NCI-H1048 (cell line): ENCODE data around the gene SMPDL3A.
"Not testable (repeated sequence)": the region's sequence is repeated elsewhere in the genome, so short reads cannot be mapped to it uniquely, and the experiment has no call there.

Experiments used
- DNase-seq: peaks from one replicate; lab custom pipeline; 2025; lab: John Stamatoyannopoulos, UW

Gene SMPDL3A, protein sequence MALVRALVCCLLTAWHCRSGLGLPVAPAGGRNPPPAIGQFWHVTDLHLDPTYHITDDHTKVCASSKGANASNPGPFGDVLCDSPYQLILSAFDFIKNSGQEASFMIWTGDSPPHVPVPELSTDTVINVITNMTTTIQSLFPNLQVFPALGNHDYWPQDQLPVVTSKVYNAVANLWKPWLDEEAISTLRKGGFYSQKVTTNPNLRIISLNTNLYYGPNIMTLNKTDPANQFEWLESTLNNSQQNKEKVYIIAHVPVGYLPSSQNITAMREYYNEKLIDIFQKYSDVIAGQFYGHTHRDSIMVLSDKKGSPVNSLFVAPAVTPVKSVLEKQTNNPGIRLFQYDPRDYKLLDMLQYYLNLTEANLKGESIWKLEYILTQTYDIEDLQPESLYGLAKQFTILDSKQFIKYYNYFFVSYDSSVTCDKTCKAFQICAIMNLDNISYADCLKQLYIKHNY

DNA sequence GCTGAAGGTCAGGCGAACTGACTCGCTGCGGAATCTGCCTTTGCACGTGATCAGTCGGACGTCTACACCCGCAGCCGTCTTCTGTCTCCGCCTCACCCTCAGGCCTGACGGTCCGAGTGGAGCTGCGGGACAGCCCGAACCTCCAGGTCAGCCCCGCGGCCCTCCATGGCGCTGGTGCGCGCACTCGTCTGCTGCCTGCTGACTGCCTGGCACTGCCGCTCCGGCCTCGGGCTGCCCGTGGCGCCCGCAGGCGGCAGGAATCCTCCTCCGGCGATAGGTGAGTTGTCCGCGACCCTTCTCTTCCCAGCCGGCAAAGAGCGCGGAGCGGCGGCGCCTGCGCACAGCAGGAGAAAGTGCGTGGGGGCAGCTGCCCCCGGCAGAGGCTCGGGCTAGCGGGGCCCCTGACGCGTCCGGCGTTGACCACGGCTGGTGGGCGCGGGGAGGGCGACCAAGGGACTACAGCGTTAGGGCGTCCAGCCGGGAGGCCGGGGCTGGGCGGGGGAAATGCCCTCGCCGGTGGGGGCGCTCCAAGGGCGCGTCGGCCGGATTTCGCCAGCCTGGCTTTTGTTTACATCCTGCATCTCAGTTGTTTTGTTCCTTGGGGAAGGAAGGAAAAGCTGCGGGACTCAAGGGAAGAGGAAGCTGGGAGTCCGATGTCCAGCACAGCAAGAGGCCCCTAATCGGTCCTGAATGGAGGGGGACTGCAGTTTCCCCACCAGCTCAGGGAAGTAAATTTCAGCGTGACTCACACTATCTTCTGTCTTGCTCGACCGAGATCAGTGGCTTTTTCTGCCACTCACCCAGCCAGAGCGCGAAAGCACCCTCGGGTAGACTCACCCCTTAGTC lies at the start of gene SMPDL3A:
TSS of gene SMPDL3A (plus strand) at position 77 of the 846 bp plus-strand sequence. CDS start at position 166, 89 bp downstream.
- no peak for DNase-seq

DNA sequence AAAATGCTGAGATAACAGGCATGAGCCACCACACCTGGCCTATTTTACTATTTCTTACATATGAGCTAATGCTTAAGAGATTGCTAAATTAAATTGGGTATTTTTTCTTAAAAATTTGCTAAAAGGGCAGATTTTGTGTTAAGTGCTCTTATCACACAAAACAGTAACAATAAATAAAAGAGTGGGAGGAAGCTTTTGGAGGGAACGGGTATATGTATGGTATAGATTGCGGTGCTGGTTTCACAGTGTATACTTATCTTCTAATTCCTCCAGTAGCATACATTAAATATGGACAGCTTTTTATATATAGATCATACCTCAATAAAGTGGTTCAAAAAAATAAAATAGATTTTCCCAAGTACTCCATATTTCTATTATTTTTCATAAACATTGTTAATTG lies 49.0 kb upstream of the SMPDL3A start:
- no peak for DNase-seq

DNA sequence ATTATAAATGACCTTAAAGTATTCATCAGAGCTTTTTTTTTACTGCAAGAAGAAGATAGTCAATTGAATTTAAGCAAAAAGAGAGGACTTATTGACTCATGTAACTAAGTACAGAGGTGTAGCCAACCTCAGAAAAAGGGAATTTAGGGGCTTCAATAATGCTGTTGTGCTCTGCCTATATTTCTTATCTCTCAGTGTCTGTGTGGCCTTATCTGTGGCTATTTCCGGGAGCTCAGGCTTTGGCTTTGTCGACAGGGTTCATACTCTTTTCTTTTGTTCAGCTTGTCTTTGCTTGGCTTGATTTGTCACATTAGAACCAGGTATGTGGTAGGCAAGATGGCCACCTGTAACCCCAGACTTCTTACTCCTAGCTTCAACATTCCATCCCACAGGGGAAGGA lies 48.1 kb upstream of the SMPDL3A start:
- no peak for DNase-seq

DNA sequence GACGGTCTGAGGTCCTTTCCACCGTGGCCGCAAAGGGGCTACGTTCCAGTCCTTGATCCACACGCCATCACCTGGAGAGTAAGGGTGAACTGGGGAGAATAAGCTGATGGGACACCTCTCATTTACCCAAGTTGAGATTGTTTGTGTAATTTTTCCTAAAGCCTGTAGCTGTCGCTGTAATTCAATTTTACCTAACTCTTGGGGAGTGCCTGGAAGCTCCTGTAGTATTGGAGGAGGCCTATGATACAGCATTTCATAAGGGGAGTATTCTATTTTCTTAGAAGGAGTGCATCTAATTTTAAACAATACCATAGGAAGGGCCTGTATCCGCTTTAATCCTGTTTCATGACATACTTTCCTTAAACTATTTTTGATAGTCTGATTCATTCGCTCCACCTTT lies 44.8 kb upstream of the SMPDL3A start:
- DNase-seq: not testable (repeated sequence)

DNA sequence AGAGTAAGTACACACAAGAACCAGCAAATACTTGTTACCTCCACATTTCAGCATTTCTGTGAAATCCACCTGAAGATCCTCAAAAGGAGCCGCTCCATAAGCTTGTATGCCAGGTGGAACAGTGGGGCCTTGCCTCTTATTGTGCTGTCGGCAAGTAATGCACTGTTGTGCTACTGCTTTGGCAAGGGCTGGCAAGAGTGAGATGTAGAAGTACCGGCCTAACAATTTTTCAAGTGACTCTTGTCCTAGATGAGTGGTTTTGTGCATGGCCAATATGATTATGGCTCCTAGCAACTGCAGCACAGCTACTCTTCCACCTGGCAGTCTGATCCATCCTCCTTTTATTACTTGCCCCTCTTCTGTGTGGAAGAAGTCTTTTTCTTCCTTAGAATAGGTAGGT lies 44.2 kb upstream of the SMPDL3A start:
- not testable (repeated sequence) for DNase-seq

DNA sequence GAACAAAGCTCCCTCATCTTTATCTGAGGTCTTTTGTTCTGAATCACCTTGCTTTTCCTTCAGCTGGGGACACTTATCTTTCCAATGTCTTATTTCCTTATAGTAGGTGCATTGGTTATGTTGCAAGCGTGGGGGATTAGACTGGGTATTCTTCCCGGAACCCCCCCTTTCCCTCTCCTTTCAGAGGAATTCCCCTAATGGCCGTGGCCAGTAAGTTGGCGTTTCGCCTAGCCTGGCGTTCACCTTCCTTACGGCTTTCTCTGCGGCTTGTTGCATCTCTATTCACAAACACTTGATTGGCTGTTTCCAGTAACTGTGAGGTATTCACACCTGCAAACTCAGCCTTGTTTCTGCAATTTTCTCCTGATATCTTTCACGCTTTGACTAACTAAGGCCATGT lies 42.4 kb upstream of the SMPDL3A start:
- no peak for DNase-seq

DNA sequence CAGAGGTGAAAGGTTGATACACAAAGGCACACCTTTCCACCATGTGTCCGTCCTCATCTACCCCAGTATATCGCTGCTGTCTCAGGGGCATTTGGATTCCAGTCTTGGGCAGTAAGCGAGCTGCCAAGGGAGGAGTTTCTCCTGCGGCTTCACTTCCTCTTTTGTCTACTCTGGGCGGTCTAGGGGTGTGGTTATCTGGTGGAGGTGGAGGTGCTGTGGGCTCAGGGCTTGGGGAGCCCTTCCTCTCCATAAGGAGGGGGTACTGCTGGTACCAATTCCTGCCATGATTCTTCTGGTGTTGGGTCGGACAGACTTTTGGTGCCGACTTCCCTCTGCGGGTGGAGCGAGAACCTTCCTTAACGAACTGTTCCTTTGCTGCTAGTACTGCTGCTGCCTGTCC lies 41.5 kb upstream of the SMPDL3A start:
- DNase-seq: no peak

DNA sequence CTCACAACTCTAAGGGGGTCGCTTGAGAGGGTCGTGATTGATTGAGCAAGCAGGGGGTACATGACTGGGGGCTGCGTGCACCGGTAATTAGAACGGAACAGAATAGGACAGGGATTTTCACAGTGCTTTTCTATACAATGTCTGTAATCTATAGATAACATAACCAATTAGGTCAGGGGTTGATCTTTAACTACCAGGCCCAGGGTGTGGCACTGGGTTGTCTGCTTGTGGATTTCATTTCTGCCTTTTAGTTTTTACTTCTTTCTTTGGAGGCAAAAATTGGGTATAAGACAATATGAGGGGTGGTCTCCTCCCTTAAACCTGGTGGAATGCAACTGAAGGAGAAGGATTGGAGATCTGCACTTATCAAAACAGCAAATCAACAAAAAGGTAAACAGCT lies 40.1 kb upstream of the SMPDL3A start:
- not testable (repeated sequence) for DNase-seq

DNA sequence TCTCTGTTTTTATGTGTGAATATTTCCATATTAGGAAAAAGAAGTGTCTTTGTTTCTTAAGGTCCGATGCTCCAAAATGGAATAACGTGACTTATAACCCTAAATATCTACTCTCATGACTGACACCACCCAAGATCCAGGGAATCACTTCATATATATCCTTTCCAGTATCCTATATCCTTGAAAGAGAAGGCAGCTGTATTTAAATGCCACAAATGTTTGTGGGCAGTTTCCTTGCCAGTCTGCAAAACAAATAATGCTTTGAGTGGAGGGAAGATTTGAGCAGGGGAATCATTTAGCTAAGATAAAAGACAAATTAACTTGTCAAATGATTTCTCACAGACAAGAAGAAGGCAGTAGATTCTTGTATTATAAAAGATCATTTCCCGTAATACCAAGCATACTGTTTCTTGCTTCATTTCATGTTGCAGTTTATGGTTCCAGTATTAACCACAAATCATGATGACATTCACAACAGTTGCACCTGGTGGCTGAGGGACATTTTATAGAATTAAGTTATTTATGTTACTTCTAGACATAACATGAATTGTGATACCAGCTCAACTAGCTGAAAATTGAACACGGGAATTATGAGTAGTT lies 39.5 kb upstream of the SMPDL3A start:
- DNase-seq: no peak

DNA sequence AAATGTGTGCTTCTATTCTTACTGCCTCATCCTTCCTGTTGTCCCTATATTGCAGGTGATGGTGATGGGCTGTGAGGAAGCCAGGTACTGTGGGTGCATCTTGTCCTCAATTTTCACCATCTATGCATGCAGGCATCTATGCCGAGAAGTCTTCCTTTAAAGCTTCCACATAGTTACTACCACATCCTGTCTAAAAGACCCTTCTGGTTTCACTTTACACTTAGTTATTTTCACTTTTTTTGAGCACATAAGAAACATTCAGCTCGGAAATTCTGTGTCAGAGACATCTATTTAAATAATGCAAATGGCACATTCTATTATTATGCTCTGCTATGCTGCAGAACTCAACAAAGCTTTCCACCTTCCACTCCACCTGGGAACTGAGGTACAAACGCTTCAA lies 37.7 kb upstream of the SMPDL3A start:
- no peak for DNase-seq

DNA sequence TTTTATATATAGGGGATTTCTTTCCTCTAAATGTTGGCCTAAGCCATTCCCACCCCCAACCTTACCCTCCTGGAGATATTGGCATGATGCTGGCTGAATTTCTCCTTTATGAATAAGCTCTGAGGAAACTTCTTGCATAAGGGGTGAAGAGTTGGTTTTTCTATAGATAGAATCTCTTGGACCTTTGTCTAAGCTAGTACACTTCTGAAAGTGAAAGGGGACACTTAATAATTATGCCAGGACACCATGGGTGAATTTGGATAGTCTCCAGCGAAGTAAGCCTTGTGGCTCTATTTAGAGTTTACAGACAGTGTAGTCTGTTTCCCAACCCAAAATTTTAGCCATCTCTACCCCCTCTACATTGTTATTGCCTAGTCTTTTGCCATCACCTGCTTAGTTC lies 36.6 kb upstream of the SMPDL3A start:
- DNase-seq: no peak

DNA sequence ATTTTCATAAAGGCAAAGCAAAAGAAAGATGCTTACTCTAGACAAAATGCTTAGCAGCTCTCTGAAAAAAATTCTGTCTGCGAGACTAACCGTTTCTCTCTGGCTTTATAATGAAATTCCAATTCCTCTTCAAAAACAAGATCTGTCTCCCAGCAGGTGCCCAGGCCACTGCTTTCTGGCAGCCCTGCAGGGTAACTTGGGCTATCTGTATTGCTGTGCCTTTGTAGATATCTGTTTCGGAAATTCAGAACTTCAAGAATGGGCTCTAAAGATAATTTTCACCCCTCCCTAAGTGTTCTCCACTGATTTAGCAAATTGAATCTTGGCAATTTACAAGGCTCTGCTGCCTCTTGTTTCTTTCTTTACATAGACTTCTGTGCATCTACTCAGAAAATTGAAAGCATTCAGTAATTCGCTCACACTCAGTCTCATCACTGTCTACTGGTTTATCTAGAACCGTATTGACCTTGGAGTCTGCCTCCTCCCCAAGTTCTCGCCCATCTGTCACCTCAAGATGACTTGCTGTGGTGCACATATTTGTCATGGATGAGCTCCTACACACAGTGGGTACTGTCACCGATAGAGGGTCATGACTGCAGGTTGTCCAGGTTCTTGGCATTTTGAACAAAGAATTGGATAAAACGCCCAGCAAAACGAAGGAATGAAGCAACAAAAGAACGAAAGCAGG lies 35.9 kb upstream of the SMPDL3A start:
- DNase-seq: no peak

DNA sequence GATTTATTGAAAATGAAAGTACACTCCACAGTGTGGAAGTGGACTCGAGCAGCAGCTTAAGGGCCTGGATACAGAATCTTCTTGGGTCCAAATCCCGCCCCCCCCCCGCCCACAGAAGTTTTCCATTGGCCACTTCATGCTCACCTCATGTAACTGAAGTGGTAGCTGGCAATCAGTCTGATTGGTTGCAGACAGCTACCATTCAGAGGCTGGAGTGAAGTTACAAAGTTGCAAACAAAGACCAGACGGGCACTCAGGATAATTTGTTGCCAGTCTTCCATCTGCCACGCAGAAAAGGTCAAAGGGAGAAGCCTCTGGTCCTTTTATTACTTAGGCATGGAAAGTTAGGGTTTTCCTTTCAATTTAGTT lies 35.4 kb upstream of the SMPDL3A start:
- DNase-seq: no peak

DNA sequence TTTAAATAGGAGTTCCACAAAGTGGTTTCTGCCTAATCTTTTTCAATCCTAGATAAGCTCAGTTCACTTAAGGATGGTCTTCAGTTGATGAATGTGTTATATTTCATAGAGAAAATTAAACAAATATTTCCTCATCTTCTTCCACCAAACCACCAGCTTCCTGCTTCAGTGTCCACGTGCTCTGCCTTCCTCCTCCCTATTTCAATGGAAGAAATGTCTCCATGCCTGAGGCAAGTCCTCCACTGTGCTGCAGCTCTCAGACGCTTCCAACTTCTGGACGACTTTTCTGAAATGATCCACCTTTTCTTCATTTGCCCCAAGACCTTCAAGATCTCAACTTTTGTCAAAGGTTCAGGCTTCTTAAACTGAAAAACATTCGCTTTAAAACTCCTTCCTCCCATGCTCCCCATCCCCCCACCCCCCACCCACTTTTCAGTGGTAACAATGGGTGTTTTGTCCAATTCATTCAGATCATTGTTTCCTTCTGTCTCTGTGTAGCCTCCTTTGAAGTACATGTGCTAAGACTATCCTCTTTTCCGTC lies 34.8 kb upstream of the SMPDL3A start:
- DNase-seq: no peak

DNA sequence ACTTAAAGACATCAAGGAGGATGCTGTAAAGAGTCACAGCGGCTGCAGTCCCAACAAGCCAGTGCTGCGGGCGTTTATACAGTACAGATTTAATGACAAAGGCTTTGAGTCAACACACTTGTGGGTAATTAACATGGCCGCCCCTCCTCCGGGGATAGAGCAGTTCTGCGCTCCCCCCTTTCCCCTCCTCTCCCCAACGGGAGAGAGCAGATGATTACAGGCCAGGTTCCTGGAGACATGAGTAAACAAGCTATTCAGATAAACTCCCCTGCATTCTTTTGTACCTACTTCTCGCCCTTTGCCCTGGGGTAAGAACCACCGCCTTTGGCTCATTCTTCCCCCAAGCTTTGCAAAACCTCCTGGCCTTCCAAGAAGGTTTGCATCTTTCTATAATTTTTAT lies 33.2 kb upstream of the SMPDL3A start:
- DNase-seq: no peak

DNA sequence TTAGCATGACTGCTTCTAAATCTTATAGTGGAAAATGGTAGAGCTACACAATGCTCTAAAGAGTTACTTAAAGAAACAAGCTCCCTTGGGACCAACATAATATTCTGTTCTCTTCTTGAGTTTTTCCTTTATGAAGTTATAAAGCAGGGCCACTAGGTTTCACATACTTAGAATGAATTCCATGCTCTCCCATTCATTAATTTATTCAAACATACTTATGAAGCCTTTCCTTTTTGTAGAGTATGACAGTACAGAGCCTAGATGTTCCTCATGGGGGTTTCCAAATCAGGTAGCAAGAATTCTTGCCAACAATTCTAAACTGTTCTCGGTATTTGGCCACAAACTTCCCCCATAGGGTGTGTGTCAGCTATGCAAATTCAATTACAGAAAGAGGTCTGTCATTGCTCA lies 30.1 kb upstream of the SMPDL3A start:
- DNase-seq: peak; percentile 53

DNA sequence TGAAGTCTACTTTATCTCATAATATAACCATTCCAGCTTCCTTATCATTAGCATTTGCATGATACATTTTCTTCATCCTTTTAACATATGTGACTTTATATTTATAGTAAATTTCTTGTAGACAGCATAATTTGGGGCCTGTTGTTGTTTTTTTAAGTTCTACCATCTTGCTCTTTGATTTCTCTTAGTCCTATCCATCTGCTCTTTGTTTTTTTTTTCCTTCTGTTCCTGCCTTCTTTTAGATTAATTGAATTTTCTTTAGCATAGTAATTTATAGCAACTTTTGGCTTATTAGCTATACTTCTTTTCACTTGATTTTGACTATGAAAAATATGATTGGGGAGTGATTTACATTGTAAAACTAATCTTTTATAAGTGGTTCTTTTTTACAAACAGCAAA lies 28.7 kb upstream of the SMPDL3A start:
- no peak for DNase-seq

DNA sequence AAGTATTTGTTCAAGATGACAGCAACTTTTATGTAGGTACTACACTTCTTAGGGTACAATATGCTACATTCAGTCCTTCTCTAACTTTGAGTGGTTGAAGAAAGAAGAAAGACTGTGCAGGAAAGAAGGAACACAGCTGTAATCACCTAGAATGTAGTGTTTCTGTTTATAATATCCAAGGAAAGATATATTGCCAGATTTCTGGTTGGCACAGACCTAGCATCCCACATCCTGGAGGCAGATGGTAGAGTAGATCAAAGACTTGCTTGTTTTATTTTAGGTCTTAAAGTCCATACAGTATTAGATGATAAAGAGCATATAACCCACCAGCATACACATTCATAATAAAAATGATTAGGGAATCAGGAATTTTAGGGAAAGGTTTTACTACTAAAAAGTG lies 22.8 kb upstream of the SMPDL3A start:
- no peak for DNase-seq

DNA sequence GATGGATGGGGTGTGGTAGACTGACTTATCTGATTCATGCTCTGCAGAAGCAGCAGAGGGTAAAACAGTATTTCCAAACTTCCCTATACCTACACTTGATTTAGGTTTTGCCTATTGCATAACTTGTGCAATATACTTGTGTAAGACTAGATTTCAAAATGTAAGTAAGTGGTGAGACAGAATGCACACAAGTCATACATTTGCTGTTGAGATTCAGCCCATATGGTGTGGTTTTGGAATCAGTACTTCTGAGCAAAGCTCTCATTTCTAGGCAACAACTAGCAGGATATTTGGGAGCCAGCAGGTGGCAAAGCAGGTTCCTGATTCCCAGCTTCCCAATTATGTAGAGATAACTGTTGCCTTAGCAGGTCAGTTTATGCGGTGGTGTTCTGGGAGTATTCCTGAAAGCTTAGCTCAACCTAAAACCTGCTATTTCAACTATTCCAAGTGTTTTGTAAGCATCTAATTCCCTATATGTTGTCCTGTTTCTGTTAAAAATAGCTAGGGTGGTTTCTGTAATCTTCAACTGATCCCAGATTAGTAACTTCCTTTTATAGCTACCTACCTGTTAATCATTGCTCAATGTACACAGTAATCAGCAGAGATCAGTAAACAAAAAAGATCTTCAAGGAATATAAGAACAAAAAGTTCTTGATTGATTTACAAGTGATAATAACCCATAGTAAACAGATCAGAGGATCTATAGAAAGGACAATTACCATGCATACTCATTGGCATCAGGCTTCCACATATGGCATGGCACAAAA lies 18.0 kb upstream of the SMPDL3A start:
- no peak for DNase-seq

DNA sequence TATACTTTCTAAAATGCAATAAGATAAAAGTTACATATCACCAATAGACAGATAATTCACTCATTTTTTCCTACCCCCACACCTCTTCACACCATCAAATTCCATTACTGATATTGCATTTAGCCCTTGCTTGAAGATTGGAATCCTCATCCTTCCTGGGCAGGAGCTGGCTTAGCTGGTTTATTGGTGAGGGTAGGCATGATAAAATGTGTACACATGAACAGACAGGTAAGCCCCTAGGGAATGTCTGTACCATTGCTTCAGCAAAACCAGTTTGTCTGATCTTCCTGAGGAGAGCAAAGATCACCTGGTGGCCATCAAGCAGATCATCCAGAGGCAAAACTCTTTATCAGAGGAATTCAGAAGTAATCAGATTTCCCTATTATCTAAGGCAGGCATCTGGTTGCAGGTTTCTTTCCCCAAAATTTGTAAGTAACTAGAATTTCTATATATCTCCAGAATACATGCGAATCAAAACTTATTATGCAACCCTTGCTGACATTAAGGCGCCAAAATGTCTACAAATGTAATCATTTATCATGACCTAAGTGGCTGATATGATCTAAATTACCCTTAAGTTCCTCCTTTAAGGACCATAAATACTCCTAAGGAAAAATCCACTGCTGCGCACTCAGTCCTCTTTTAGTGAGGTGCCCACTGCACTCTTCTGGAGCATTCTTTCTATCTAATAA lies 16.2 kb upstream of the SMPDL3A start:
- no peak for DNase-seq

DNA sequence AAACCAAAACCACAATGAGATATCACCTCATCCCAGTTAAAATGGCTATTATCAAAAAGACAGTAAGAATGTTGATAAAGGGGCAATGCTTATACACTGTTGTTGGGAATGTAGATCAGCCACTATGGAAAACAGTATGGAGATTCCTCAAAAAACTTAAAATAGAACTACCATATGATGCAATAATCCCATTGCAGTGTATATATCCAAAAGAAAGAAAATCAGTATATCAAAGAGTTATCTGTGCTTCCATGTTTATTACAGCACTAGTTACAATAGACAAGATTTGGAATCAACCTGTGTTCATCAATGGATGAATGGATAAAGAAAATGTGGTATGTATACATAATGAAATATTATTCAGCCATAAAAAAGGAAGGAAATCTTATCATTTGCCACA lies 13.1 kb upstream of the SMPDL3A start:
- no peak for DNase-seq
